ENCODE data around the gene OR1L4.

The OR1L4 gene

GRCh38 chr9:122754825-122755224 lies 31.0 kb downstream of the OR1L4 start:
- H3F3A ChIP-seq (ENCODE audit: insufficient read depth, low read length) = no peaks in the 10 kb centered on the region
- no peaks in the 10 kb centered on the region; the same call in 1 of the 2 replicates for H3K27me3 ChIP-seq (ENCODE audit: insufficient read depth, low read length)
- no peaks in the 10 kb centered on the region for H3K36me3 ChIP-seq (ENCODE audit: insufficient read depth, low read length)
- no peak for TF ChIP-seq CTCF (IDR thresholded peaks at IDR 0.05; ENCODE audit: low read length)
- TF ChIP-seq EZH2 (IDR thresholded peaks at IDR 0.05; ENCODE audit: borderline replicate concordance, low read length) = no peak
- no peaks in the 10 kb centered on the region for H3K4me1 ChIP-seq (ENCODE audit: insufficient read depth, low read length, severe bottlenecking)
- no peak overlapping the region for H3K9ac ChIP-seq (ENCODE audit: low read length)
- H3K4me3 ChIP-seq (ENCODE audit: low read depth, low read length, poor library complexity, severe bottlenecking) = no peak overlapping the region
- no peaks in the 10 kb centered on the region for H4K20me1 ChIP-seq (ENCODE audit: insufficient read depth, low read length)
- no peaks in the 10 kb centered on the region for H3K79me2 ChIP-seq (ENCODE audit: insufficient read depth, low read length)
- no peak overlapping the region for H3K27ac ChIP-seq (ENCODE audit: low read depth, low read length, poor library complexity, severe bottlenecking)
- no peak overlapping the region for H3K4me2 ChIP-seq (ENCODE audit: low read length)
- no peaks in the 10 kb centered on the region for H3K9me2 ChIP-seq (ENCODE audit: low read depth, low read length)
- H2AFZ ChIP-seq (ENCODE audit: low read length) = no peak overlapping the region
- H3K9me3 ChIP-seq (ENCODE audit: low read length) = peaks cover 10% of the 10 kb centered on the region; the same call in 1 of the 2 replicates

GRCh38 chr9:122767817-122768216 lies 44.0 kb downstream of the OR1L4 start:
- Histone ChIP-seq H3F3A (ENCODE audit: insufficient read depth, low read length) (no peaks in the 10 kb centered on the region), H3K4me3 (ENCODE audit: low read depth, low read length, poor library complexity, severe bottlenecking) (no peak overlapping the region), H3K79me2 (ENCODE audit: insufficient read depth, low read length) (no peaks in the 10 kb centered on the region), H2AFZ (ENCODE audit: low read length) (no peak overlapping the region), H3K27ac (ENCODE audit: low read depth, low read length, poor library complexity, severe bottlenecking) (no peak overlapping the region), H3K9me3 (ENCODE audit: low read length) (no peaks in the 10 kb centered on the region), H4K20me1 (ENCODE audit: insufficient read depth, low read length) (no peaks in the 10 kb centered on the region), H3K4me2 (ENCODE audit: low read length) (no peak overlapping the region), H3K9me2 (ENCODE audit: low read depth, low read length) (no peaks in the 10 kb centered on the region), H3K9ac (ENCODE audit: low read length) (no peak overlapping the region), H3K4me1 (ENCODE audit: insufficient read depth, low read length, severe bottlenecking) (no peaks in the 10 kb centered on the region), H3K27me3 (ENCODE audit: insufficient read depth, low read length) (no peaks in the 10 kb centered on the region), H3K36me3 (ENCODE audit: insufficient read depth, low read length) (no peaks in the 10 kb centered on the region)
- TF ChIP-seq CTCF (IDR thresholded peaks at IDR 0.05; ENCODE audit: low read length) = no peak
- no peak for TF ChIP-seq EZH2 (IDR thresholded peaks at IDR 0.05; ENCODE audit: borderline replicate concordance, low read length)
